Right atrium auricular region (tissue), 2 donors: Measurements from ENCODE around the gene ITGAD. TPM values are rescaled to one million over a fixed set of nuclear protein-coding genes. Genes with fewer than 3 reads are reported as not detected.
A peak's percentile ranks its signal among the peaks of the same experiment; 100 is the strongest.
"Not testable (repeated sequence)": the region's sequence is repeated elsewhere in the genome, so short reads cannot be mapped to it uniquely, and the experiment has no call there.

Experiments
- DNase-seq: peaks from one replicate; pipeline ENCODE4 v3.0.0-alpha.2; 2019; ENCODE audit warnings: low spot score
- H3K27ac ChIP-seq, 2 donors: fragments of 200-600 bp; sonication (generic); 1 replicate in 1 of 2; 2 replicates in 1 of 2; pipeline ENCODE4 v1.5.1; 2016 to 2019
- H3K27me3 ChIP-seq, 2 donors: fragments of 200-600 bp; sonication (generic); one replicate each; pipeline versions ENCODE4 v1.5.1 to v1.6.0; 2017 to 2019
- H3K36me3 ChIP-seq: fragments of 200-600 bp; sonication (generic); one replicate; pipeline ENCODE4 v1.5.1; 2016
- H3K4me1 ChIP-seq, 2 donors: fragments of 200-600 bp; sonication (generic); one replicate each; pipeline versions ENCODE4 v1.5.1 to v1.6.0; 2017 to 2019
- H3K4me3 ChIP-seq, 2 donors: fragments of 200-600 bp; sonication (generic); 1 replicate in 1 of 2; 2 replicates in 1 of 2; pipeline ENCODE4 v1.5.1; 2017 to 2019; ENCODE audit warnings: mild to moderate bottlenecking in 1 of 2, moderate library complexity in 1 of 2
- H3K9me3 ChIP-seq, 2 donors: fragments of 200-600 bp; sonication (generic); one replicate each; pipeline ENCODE4 v1.5.1; 2019
- total RNA-seq, 2 donors: library from RNA; depleted of rRNA; stranded (reverse); fragments of >200 nt; gene quantifications; one replicate each; pipeline ENCODE4 v1.1.0, GENCODE V29; 2016
- TF ChIP-seq, protein P1 (sequence below), 2 donors: fragments of 200-600 bp; sonication (generic); IDR thresholded peaks; one replicate each; pipeline ENCODE4 v1.5.1; 2019; ENCODE audit warnings: antibody characterized with exemption in 2 of 2

Gene ITGAD
- total RNA-seq, 2 donors from 2014 or later = not detected

DNA sequence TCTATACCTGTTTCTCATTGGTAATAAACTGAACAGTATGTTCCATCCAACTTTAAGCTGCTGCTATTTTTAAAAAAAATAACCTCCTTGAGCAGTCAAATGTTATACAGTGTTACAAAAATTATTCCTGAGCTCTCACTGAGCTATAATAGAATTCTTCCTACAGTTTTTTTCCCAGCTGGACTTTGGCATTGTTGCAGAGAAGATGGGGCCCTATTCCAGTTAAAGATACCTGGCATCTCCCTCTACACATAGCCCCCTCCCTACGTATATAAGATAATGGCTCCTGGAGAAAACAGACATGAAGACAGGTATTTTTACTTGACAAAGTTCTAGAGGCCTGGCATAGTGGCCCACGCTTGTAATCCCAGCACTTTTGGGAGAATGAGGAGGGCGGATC lies 36.7 kb downstream of the ITGAD start:
- Histone ChIP-seq H3K9me3 (no peaks in the 10 kb centered on the region), H3K4me1 (peaks cover 0 to 26% of the 10 kb centered on the region in 2 donors), H3K27ac (peak overlapping the region; percentile 91 to 95), H3K36me3 (peaks cover 13% of the 10 kb centered on the region), H3K27me3 (no peaks in the 10 kb centered on the region), H3K4me3 (no peak overlapping the region)
- no peak for DNase-seq
- TF ChIP-seq, protein P1, sequence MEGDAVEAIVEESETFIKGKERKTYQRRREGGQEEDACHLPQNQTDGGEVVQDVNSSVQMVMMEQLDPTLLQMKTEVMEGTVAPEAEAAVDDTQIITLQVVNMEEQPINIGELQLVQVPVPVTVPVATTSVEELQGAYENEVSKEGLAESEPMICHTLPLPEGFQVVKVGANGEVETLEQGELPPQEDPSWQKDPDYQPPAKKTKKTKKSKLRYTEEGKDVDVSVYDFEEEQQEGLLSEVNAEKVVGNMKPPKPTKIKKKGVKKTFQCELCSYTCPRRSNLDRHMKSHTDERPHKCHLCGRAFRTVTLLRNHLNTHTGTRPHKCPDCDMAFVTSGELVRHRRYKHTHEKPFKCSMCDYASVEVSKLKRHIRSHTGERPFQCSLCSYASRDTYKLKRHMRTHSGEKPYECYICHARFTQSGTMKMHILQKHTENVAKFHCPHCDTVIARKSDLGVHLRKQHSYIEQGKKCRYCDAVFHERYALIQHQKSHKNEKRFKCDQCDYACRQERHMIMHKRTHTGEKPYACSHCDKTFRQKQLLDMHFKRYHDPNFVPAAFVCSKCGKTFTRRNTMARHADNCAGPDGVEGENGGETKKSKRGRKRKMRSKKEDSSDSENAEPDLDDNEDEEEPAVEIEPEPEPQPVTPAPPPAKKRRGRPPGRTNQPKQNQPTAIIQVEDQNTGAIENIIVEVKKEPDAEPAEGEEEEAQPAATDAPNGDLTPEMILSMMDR (IDR thresholded peaks at IDR 0.05) = no peak

DNA sequence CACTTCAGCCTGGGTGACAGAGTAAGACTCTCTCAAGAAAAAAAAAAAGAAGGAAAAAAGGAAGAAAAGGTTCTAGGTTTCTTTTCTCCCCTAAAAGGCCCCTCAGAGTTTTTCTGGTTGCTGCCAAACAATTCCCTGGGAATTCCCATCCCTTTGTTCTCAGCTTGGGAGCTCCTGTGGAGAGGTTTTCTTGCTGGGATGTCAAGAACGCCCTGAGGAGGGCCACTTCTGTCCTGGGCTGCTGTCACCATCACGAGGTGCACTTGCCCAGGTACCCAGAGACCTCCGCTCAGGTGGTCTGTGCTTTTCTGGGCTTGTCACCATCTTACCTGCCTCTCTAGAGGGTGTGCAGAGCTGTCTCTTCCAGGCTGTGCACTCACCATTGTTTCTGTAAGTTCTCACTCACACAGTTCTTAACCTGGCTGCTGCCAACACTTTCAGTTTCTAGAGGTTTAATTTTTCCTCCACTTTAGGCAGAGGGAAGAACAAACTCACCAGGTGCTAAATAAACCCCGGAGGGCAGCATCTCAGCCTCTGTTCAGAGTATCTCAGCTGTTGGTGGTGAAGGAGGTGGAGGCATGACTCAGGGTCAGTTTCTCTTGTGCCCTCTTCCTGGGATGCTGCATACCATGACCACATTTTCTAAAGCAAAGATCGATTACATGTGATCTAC lies 37.4 kb downstream of the ITGAD start:
- Histone ChIP-seq H3K9me3 (no peaks in the 10 kb centered on the region), H3K4me1 (peaks cover 0 to 26% of the 10 kb centered on the region in 2 donors), H3K36me3 (peaks cover 13% of the 10 kb centered on the region), H3K27ac (peak overlapping the region; percentile 91 to 95), H3K4me3 (no peak overlapping the region), H3K27me3 (no peaks in the 10 kb centered on the region)
- no peak for DNase-seq
- TF ChIP-seq, protein P1 (IDR thresholded peaks at IDR 0.05) = no peak

DNA sequence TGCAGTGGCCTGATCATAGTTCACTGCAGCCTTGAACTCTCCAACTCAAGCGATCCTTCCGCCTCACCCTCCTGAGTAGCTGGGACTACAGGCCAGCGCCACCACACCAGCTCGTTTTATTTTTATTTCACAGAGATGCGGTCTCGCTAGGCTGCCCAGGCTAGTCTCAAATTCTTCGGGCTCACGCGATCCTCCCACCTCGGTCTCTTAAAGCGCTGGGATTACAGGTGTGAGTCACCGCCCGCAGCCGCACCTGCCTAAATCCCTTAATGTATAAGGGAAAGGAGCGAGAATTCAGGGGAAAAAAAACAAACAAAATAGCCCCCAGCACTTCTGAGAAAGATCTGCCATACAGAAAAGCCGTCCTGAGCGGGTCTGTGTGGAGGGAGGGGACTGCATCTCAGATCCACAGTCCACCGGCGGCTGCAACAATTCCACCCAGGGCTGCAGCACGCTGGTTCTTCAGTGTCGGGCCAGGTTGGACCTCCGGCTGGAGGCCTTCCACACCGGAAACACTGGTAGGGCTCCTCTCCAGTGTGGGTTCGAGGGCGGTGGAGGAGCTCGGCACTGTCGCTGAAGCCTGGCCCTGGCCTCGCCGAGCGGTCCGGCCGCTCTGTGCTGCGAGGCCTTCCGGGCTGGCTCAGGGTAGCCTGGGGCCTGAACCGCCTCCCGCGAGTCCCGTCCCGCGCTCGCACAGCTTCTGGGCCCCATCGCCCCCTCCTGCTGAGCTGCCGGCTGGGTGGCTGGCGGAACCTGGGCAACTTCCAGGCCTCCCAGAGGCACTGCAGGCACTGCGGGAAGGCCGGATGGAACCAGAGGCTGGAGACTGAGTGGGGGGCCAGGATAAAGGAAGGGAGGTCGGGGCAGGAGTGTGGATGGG lies 42.4 kb downstream of the ITGAD start:
- no peaks in the 10 kb centered on the region for H3K9me3 ChIP-seq
- H3K4me3 ChIP-seq = no peak overlapping the region
- DNase-seq = no peak
- TF ChIP-seq, protein P1 (IDR thresholded peaks at IDR 0.05) = no peak
- H3K36me3 ChIP-seq = no peaks in the 10 kb centered on the region
- no peaks in the 10 kb centered on the region for H3K27me3 ChIP-seq
- no peak overlapping the region for H3K27ac ChIP-seq
- peaks cover 0 to 10% of the 10 kb centered on the region in 2 donors for H3K4me1 ChIP-seq

GRCh38 chr16:31436221-31437045 lies 43.3 kb downstream of the ITGAD start:
- TF ChIP-seq, protein P1 (IDR thresholded peaks at IDR 0.05) = no peak
- DNase-seq = no peak
- Histone ChIP-seq H3K4me1 (peaks cover 0 to 8% of the 10 kb centered on the region in 2 donors), H3K4me3 (no peak overlapping the region), H3K27me3 (no peaks in the 10 kb centered on the region), H3K27ac (no peak overlapping the region), H3K9me3 (no peaks in the 10 kb centered on the region), H3K36me3 (no peaks in the 10 kb centered on the region)

GRCh38 chr16:31438414-31438813 lies 45.3 kb downstream of the ITGAD start:
- Histone ChIP-seq H3K36me3 (no peaks in the 10 kb centered on the region), H3K4me3 (no peak overlapping the region), H3K27me3 (no peaks in the 10 kb centered on the region), H3K27ac (peak overlapping the region in 1 of 2 donors; percentile 26), H3K4me1 (peaks cover 0 to 21% of the 10 kb centered on the region in 2 donors), H3K9me3 (no peaks in the 10 kb centered on the region)
- no peak for DNase-seq
- TF ChIP-seq, protein P1 (IDR thresholded peaks at IDR 0.05) = no peak

DNA sequence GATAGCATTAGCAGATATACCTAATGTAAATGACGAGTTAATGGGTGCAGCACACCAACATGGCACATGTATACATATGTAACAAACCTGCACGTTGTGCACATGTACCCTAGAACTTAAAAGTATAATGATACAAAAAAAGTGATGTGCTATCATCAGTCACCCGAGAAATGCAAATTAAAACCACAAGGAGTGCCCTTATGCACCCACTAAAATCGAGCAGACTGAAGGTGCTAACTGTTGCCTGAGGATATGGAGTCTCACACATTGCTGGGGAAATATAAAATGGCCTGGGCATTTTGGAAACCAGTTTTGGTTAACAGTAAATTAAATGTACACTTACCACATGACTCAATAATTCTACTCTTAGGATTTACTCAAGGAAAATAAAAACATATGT lies 45.9 kb downstream of the ITGAD start:
- H3K9me3 ChIP-seq, H3K27ac ChIP-seq, DNase-seq, H3K27me3 ChIP-seq, H3K36me3 ChIP-seq, H3K4me3 ChIP-seq: not testable (repeated sequence)
- H3K4me1 ChIP-seq = peaks cover 0 to 16% of the 10 kb centered on the region in 2 donors
